ENCODE results near the gene NEUROG1.
"Not testable (repeated sequence)": the region's sequence is repeated elsewhere in the genome, so short reads cannot be mapped to it uniquely, and the experiment has no call there.

Gene NEUROG1

DNA sequence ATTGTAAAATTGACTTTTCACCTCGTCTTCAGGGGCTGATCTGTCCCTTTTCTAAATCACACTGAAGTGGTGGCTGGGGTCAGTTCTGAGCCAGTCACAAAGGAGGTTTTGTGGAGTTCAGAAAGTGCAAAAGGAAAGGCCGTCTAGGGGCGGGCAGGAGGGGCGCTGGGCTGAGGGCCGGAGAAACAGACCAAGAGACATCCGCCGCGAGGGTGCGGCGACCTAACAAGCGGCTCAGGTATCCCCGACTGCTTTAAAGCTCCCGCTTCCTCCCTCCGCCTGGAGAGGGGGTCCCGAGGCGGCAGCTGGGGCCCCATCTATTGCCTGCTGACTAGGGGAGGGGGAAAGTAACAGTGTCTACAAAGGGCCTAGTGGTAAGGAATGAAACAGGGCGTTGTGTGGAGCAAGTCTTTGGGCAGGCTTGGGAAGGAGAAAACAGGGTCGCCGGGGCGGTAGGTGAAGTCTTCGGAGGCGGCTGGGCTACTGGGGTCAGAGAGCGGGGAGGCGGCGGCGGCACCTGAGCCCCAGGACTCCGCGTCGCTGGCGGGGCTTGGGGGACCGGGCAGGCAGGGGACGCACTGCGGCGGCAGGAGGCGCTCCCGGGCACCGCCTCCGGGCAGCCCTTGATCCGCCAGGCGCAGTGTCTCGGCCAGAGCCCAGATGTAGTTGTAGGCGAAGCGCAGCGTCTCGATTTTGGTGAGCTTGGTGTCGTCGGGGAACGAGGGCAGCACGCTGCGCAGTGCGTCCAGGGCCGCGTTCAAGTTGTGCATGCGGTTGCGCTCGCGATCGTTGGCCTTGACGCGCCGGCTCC lies 950 bp downstream of the NEUROG1 start:
- DNase-seq, result no peak

DNA sequence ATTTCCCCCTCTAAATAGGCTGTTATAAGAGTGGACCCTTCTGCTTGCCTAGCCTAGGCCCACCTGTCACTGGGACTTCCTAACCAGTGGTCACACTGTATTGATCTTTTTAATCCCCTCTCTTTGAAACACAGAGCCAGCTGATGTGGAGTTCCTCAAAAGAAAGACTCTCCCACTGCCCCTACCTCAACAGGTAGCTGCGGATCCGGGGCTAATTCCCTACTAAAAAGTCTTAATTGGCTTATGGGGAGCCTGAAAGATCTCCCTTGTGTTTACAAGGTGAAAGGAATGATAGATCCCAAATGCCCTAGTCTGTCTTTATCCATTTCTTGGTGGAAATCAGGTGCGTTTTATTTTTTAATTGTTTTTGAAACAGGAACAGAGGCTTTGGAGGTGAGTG lies 2.0 kb downstream of the NEUROG1 start:
- no peak for DNase-seq

GRCh38 chr5:135533334-135533733 lies 2.4 kb downstream of the NEUROG1 start:
- DNase-seq, result no peak

DNA sequence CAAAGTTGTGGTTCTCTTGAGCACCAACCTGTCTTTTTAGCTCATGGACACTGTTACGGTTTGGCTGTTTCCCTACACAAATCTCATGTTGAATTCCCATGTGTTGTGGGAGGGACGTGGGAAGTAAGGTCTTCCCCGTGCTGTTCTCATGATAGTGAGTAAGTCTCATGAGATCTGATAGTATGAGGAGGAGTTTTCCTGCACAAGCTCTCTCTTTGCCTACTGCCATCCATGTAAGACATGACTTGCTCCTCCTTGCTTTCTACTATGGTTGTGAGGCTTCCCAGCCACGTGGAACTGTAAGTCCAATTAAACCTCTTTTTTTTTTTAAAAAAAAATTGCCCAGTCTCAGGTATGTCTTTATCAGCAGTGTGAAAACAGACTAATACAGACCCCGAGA lies 6.2 kb downstream of the NEUROG1 start:
- DNase-seq, result not testable (repeated sequence)

GRCh38 chr5:135526924-135527323 lies 8.8 kb downstream of the NEUROG1 start:
- no peak for DNase-seq

GRCh38 chr5:135521964-135522363 lies 13.8 kb downstream of the NEUROG1 start:
- no peak for DNase-seq

DNA sequence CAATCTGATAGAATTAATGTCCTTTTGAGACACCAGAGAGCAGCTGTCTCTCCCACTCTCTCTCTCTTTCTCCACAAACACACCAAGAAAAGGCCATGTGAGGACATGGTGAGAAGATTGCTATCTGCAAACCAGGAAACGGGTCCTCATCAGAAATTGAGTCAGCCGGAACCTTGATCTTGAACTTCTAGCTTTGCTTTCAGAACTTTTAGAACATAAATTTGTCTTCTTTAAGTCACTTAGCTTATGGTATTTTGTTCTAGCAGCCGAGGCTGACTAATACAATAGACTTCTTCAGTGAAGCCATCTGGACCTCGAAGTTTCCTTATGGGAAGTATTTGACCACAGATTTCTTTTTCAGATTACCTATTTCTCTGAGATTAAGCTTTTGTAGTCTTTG lies 18.1 kb downstream of the NEUROG1 start:
- no peak for DNase-seq

DNA sequence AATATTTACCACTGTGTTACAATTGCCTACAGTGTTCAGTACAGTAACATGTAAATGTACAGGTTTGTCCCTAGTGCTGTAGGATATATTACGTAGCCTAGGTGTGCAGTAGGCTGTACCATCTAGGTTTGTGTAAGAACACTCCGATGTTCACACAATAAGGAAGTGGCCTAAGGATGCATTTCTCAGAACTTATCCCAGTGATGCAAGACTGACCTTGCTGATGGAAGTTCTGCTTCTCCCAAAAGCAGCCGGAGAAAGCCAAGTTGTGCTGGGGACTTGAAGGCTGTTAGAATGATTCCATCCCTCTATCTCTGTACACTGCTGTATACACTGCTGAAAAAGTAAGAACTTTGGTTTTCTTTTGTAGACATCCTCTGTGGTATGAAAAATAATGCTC lies 21.6 kb downstream of the NEUROG1 start:
- no peak for DNase-seq

DNA sequence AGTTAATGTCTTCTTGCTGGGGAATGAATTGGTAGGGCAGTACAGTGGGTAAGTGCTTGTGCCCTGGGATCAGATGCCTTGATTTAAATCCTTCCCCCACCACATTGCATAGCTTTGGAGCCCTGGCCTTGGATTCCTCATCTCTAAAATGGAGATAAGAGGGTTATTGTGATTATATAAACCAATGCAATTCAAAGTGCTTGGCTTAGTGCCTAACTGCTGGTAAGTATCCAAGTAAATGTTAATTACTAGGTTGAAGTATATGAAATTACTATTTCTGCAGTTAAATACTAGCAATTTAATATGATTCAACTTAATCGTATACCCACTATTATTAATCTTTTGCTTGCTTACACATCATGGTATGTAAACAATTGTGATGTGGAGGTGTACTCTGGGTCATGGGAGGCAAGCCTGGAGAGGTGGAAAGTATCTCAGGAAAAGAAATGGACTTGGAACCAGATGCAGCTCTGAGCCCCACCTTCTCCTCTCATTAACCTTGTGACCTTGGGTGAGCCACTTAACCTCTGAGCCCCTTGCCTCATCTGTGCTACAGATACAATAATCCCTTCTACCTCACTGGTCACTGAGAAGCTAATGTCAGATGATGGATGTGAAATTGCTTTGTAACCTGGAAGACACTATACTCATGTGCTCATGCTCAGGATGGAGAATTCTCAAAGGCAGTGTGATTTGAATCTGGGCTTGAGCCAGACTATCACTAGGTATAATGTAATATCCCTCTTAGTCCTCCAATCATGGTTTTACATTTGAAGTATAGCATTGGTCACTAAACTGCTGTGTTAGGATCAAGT lies 23.8 kb downstream of the NEUROG1 start:
- DNase-seq, result no peak

DNA sequence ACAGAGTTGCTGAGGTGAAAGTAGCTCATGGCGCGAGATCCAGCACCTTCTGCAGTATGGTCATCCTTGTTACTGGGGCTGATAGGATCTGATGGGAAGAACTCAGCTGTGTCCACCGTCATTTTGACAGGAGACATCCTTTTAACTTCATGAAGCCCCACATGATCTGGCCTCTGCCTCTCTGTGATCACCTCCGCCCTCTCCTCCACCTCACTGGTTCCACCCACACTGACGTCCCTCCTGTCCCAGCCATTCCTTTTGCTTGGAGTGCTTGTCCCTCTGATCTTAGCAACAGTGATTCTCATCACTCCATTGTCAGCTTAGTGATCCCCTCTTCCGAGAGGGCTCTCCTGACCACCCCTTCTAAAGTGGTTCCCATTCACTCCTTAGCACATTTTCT lies 25.8 kb downstream of the NEUROG1 start:
- DNase-seq, result no peak

DNA sequence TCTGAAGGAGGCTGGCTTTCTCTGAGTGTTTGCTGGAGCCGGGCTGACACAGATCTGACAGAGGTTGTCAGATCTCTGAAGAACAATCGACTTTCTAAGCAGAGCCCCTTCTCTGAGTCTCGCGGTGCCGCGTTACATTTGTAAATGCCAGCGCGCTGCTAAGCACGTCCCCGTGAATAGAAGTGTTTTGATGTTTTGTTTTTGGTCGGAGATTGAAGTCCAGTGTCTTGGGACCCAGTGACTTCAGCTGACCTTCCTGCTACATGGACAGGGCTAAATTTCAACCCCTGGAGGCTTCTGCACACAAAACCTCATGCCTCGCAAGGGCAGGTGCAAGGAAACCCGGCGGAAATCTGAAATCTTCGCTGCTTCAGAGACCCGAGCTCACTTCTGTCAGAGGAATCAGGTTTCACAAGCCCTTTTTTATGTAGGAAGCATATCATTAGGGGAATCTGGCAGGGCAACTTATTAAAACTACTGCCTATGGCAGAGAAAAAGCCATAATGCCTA lies 27.2 kb downstream of the NEUROG1 start:
- DNase-seq, result no peak

DNA sequence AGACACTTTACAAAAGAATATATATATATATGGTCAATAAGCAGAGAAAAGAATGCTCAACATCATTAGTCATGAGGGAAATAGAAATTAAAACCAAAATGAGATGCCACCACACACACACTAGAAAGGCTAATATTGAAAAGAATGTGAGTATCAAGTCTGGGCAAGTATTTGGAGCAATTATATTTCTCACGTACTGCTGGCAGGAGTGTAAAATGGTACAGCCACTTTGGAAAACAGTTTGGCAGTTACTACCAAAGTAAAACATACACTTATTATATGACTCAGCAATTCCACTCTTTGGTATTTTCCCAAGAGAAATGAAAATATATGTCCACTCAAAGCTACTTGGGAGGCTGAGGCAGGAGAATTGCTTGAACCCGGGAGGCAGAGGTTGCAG lies 29.8 kb downstream of the NEUROG1 start:
- no peak for DNase-seq

DNA sequence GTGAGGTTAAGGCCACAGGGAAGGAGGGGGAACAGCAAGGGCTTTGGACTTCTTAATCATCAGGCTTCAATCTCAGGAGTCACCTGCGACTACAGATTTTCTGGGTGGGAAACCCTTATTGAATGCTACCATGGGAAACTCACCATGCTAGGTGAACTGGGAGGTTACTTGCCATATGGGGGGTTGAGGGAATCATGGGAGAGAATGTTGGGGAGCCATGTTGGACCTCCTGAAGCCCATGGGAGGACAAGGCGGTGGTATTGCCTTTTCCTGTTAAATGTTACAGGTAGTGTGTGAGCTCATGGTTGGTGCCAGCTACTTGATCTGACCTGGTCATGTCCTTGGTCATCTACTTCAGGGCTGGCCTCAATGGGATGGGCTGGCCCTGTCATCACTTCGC lies 31.4 kb downstream of the NEUROG1 start:
- no peak for DNase-seq

DNA sequence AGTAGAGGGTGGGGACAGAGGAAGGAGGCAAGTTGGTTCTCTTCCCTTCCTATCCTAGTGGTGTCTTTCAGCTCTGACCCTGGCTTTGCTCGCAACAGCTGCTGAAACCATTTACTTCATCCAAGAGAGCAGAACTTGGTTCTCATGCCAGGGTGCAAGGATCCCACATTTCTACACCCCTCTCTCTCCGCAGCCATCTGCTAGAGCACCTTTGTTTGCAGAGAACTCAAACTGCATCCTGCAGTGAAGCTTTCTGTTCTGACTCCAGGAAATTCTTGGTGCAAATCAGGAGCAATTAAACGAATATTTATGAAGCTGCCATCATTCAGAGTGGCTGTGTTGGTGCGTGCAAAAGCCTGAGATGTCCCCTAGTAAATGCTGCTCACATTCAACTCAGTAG lies 31.9 kb downstream of the NEUROG1 start:
- DNase-seq, result no peak

DNA sequence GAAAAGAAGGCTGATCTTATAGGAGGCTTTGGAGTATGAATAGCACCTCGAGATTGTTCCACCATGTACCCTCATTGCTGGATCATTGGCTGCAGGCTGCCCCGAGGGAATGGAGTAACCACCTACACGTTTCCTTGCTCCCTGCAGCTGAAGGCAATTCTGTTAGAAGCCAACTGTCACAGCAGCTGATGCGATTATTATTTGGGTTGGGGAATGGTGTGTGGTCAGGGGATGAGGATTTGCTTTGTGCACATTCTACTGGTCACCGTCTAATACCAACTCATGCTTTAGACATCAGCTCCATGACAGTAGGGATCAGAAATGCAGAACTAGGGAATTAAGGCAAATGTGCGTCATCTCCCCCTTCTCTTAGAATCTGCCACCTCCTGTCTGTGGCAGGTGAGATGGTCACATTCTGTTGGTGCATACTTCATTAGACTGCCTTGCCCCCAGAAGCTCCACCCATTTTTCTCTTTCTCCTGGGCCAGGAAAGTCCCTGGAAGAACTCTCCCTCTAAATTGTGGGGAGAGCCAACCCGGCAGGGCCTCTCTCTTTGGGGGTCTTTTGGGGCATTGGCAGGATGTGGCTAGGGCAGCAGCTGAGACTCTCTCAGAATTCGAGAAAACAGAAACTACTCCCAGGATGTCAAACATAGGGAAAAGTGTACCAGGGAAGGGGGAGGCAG lies 32.8 kb downstream of the NEUROG1 start:
- no peak for DNase-seq

DNA sequence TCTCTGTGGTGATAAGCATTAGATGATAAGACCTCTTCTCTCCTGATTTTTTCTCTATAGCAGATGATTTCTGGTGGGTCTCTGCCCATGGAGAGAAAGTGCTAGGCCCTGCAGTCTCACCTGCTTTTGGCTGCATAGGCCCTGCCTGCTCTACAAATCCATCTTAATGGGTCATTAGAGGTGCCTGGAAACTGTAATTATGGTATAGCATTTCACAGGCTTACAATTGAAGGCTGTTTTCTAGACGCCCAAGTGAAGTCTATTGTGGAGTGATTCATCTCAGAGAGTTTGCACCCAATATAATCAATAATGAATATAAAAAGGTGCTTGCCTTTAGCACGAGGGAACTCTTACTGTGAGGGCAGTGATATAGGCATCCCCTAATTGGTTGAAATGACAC lies 33.8 kb downstream of the NEUROG1 start:
- no peak for DNase-seq

GRCh38 chr5:135498637-135498995 lies 37.1 kb downstream of the NEUROG1 start:
- no peak for DNase-seq

- no peak for DNase-seq
Measured at GRCh38 chr5:135497971-135498636, 37.7 kb downstream of the NEUROG1 start.

DNA sequence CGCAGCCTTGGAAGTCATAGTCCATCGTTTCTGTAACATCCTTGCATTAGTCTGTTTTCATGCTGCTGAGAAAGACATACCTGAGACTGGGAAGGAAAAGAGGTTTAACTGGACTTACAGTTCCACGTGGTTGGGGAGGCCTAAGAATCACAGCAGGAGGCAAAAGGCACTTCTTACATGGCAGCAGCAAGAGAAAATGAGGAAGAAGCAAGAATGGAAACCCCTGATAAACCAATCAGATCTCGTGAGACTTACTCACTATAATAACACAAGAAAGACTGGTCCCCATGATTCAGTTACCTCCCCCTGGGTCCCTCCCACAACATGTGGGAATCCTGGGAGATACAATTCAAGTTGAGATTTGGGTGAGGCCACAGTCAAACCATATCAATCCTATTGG lies 40.2 kb downstream of the NEUROG1 start:
- DNase-seq, result not testable (repeated sequence)

DNA sequence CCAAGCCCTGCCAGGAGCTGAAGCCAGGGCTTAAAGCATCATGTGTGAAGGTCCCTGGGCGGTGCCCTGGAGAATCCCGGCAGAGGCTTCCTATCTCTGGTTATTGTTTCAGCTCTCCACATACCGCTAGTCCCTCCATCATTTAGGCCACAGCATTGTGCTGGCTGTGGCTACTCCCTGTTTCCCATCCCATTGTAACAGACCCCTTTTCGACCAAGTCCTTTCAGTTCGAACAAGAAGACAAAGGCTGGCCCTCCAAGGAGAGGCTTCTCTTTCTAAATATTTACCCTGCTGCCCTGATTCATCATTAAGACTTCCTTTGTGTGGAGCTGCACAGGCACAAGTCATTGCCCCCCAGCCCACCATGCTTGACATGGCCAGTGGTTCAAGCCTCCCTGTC lies 41.6 kb downstream of the NEUROG1 start:
- no peak for DNase-seq

DNA sequence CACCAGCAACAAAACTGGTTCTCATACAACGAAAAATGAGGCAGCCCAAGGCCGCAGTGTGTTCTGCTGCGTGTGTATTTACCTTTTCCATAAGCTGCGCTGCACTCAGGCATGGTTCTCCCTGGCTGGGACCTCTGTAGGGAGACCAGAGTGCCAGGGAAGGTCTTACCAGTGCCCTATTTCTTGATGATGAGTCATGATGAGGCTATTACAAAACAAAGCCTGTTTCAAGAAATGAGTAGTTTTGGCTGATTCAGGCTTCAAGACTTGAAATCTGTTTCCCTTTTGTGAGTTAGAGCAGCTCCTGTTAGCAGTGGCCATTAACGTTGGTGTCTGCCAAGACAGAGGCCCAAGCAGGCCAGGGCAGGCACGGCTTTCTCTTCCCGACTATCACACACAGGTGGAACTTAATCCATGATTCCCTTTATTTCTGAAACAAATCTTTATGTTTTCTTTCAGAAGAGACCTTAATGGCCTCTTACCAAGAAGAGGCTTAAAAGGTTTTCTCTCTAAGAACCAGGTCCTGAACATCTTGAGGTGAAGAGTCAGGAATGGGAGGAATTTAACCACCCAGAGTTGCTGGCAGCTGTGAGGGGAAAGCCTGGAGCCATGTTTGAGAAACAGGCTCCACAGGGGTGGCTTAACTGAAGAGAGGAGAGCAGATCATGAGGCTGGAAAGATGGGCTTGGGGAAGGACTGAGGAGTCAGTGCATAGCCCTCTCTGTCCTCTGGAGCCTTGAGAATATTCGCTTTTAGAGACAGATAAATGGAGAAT lies 42.2 kb downstream of the NEUROG1 start:
- DNase-seq, result peak; percentile 58

DNA sequence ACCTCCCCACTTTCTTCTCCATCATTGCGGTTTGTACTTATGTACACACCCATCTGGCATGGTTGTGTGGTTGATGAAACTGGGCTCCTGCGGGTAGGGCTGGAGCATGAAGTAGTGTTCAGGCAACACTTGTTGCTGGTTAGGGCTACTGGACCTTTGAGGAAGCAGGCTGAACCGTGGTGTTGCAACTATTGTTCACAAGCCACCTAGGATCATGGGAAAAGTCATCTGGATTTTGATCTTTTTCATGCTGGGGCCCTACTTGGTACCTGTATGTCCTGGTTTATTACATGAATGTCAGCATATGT lies 43.5 kb downstream of the NEUROG1 start:
- DNase-seq, result no peak

Data from activated CD4-positive, alpha-beta T cell treated with anti-CD3 and anti-CD28 coated beads, Interleukin-2, Interleukin-6, amounts not matched to agents 100 ng/mL and 50 ng/mL, durations not matched to agents 16 hours and 8 hours (primary cell).